Ovary (tissue), 9 donors: ENCODE measurements around the gene ADGRV1. TPM values are rescaled to one million over a fixed set of nuclear protein-coding genes. Genes with fewer than 3 reads are reported as not detected.
"Not testable (repeated sequence)": the region's sequence is repeated elsewhere in the genome, so short reads cannot be mapped to it uniquely, and the experiment has no call there.

ENCODE experiments used
- DNase-seq, 5 donors: peaks; one replicate each; pipeline ENCODE4 v3.0.0-alpha.2; 2019 to 2020
- H3K27ac ChIP-seq, 2 donors: fragments of 200-600 bp; one replicate each; pipeline versions ENCODE4 v1.5.1 to v1.8.0; 2019 to 2022
- H3K27me3 ChIP-seq: fragments of 200-600 bp; one replicate; pipeline ENCODE4 v1.8.0; 2022
- H3K36me3 ChIP-seq: fragments of 200-600 bp; sonication (generic); one replicate; pipeline ENCODE4 v1.5.1; 2019
- H3K4me1 ChIP-seq: one replicate; pipeline ENCODE4 v1.8.1; 2013; ENCODE audit warnings: mild to moderate bottlenecking, moderate library complexity; ENCODE audit not compliant: insufficient read depth
- H3K4me3 ChIP-seq: fragments of 200-600 bp; sonication (generic); one replicate; pipeline ENCODE4 v1.5.1; 2017
- H3K9me3 ChIP-seq, 2 donors: fragments of 200-600 bp in 1 of 2; sonication (generic) in 1 of 2; one replicate each; pipeline versions ENCODE4 v1.5.1 to v1.8.1; 2013 to 2019; ENCODE audit warnings: mild to moderate bottlenecking in 1 of 2, moderate library complexity in 1 of 2
- CTCF ChIP-seq, 3 donors: fragments of 450-650 bp in 2 of 3; fragments of 200-600 bp in 1 of 3; IDR thresholded peaks; one replicate each; pipeline versions ENCODE4 v1.5.1 to v1.8.0; 2016 to 2022; ENCODE audit warnings: antibody characterized with exemption in 3 of 3, mild to moderate bottlenecking in 1 of 3
- EP300 ChIP-seq: sonication (generic); formaldehyde crosslinking; IDR thresholded peaks from one replicate; pipeline ENCODE4 v1.6.1; 2017; ENCODE audit warnings: antibody characterized with exemption
- POLR2A ChIP-seq: fragments of 450-650 bp; IDR thresholded peaks from one replicate; pipeline ENCODE4 v1.6.1; 2017; ENCODE audit warnings: antibody characterized with exemption, mild to moderate bottlenecking, moderate library complexity
- WGBS, 3 donors: extraction: QIAGEN DNeasy Blood & Tissue Kit in 1 of 3; methylation state at CpG; one replicate each; pipeline versions ENCODE4 v1.1.5 to v1.1.7; 2013 to 2017; 5-methylcytosine and 5-hydroxymethylcytosine counted together
- intact Hi-C, 4 donors: fragments of 100-400 bp; cut with DNase I; formaldehyde crosslinking; loops; one replicate each; pipeline versions ENCODE4 v1.11.0 to v1.15.1; 2022 to 2023
- polyA plus RNA-seq, 2 donors: library from polyadenylated mRNA; stranded (reverse); fragments of 200-250 nt in 1 of 2; fragments of 350-450 nt in 1 of 2; fragmentation: Illumina TruSeq in 1 of 2; extraction: RNeasy Lipid Tissue Mini Kit (QIAGEN cat#74804) in 1 of 2; gene quantifications; one replicate each; pipeline ENCODE4 v1.2.3, GENCODE V29; 2013 to 2014
- total RNA-seq, 7 donors: library from RNA; depleted of rRNA in 2 of 7; stranded (reverse); fragments of >200 nt in 2 of 7; fragmentation: NEBNext Ultra II Directional in 3 of 7; extraction: Animal tissue kit (Norgen Biotek cat#: 25700) in 3 of 7; gene quantifications; one replicate each; pipeline versions ENCODE4 v1.1.0 to v1.2.4, GENCODE V29; 2016 to 2023
- donor health status: DM: no; HTN: no; CAD: no; lungs with moderate emphysema.
- donor health status: DM: no; HTN: no; CAD: no.
- donor health status: Bipolar disorder and iron deficiency.
- donor health status: DM: yes; HTN: yes; CAD: no.
- donor health status: DM: no; HTN: no; CAD: no.
- donor health status: DM: yes; HTN: yes; CAD: no.

The ADGRV1 gene
- total and polyA plus RNA-seq, 9 donors = 0.21 to 2.7 (median 1.1) TPM

DNA sequence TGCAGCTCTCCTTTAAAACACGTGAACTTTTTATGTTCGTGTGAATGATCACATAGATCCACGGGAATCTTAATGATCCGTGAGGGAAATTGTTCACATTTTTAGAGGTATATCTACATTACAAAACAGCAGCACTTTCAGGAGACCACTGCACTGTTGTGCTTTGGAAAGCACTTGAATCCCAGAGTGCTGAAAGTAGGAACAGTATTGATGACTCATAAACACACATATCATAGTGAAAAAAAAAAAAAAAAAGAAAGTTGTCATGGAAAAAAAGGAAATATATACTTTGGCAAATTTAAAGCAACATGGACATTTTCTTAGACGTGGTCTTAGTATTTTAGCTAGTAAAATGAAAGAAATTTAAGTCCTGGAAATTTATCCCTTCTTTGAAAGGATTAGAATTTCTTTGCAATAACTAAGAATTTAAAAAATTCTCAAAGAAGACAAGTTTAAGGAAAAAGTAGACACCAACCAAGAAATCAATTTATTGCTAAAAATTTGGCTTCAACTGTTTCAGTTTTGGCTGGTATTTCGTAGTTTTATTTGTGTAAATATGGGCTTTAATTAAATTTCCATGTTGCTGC lies 55.4 kb downstream of the ADGRV1 start:
- no peaks in the 10 kb centered on the region for H3K9me3 ChIP-seq
- intact Hi-C loops = no loop called here
- WGBS, 3 donors = 69 to 80% (median 75%) methylated on average over 6 of the region's 6 CpGs
- H3K36me3 ChIP-seq = no peaks in the 10 kb centered on the region
- DNase-seq = no peak
- H3K4me1 ChIP-seq = no peaks in the 10 kb centered on the region
- H3K27me3 ChIP-seq = no peaks in the 10 kb centered on the region
- TF ChIP-seq CTCF (IDR thresholded peaks at IDR 0.05) (no peak), POLR2A (no peak), EP300 (no peak)
- no peak overlapping the region for H3K4me3 ChIP-seq
- H3K27ac ChIP-seq = no peak overlapping the region

- no peaks in the 10 kb centered on the region for H3K27me3 ChIP-seq
- H3K4me1 ChIP-seq = no peaks in the 10 kb centered on the region
- no peak overlapping the region for H3K27ac ChIP-seq
- WGBS, 3 donors = 78 to 83% (median 82%) methylated on average over 3 of the region's 3 CpGs
- intact Hi-C loops = no loop called here
- H3K4me3 ChIP-seq = no peak overlapping the region
- no peaks in the 10 kb centered on the region for H3K36me3 ChIP-seq
- no peaks in the 10 kb centered on the region for H3K9me3 ChIP-seq
- DNase-seq = no peak
- no peak for TF ChIP-seq POLR2A
- TF ChIP-seq EP300 = no peak
- TF ChIP-seq CTCF (IDR thresholded peaks at IDR 0.05) = no peak
These were observed 56.8 kb downstream of the ADGRV1 start for GRCh38 chr5:90615355-90615754.

DNA sequence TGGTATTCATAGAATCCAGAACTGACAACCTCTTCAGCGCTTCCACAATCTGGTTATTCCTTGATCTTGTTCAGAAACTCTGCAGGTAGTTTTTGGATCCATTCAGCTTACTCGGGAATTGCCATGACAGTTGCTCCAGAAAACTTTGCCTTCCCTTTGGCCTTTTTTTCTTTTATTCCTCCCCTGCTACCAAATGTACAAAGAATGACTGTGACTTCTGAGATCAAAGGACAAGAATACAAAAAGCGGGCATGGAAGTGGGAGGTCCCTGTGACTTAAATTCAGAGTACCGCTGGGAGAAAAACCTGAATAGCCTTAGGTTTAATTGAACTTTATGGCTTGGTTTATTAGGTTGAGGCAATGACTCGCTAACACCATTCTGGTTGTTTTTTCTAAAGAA lies 59.5 kb downstream of the ADGRV1 start:
- H3K9me3 ChIP-seq = no peaks in the 10 kb centered on the region
- intact Hi-C loops = no loop called here
- TF ChIP-seq EP300 (no peak), CTCF (IDR thresholded peaks at IDR 0.05) (no peak), POLR2A (no peak)
- H3K27ac ChIP-seq = no peak overlapping the region
- H3K27me3 ChIP-seq = no peaks in the 10 kb centered on the region
- H3K4me1 ChIP-seq = no peaks in the 10 kb centered on the region
- H3K36me3 ChIP-seq = no peaks in the 10 kb centered on the region
- WGBS, 3 donors = 68 to 76% (median 74%) methylated on average over 5 of the region's 5 CpGs
- no peak overlapping the region for H3K4me3 ChIP-seq
- no peak for DNase-seq

- intact Hi-C loops, DNase-seq, H3K4me3 ChIP-seq, H3K4me1 ChIP-seq, H3K27me3 ChIP-seq, H3K9me3 ChIP-seq, H3K27ac ChIP-seq, H3K36me3 ChIP-seq: not testable (repeated sequence)
- WGBS, 3 donors = 90 to 96% (median 96%) methylated on average over 4 to 6 of the region's 6 CpGs
These were observed 61.2 kb downstream of the ADGRV1 start for GRCh38 chr5:90619762-90620161.

GRCh38 chr5:90621848-90622247 lies 63.3 kb downstream of the ADGRV1 start:
- Histone ChIP-seq H3K27ac (no peak overlapping the region), H3K4me1 (no peaks in the 10 kb centered on the region), H3K36me3 (no peaks in the 10 kb centered on the region), H3K4me3 (no peak overlapping the region), H3K9me3 (no peaks in the 10 kb centered on the region), H3K27me3 (no peaks in the 10 kb centered on the region)
- DNase-seq = no peak
- intact Hi-C loops = no loop called here
- WGBS, 3 donors = 84 to 91% (median 89%) methylated on average over 3 of the region's 3 CpGs
- TF ChIP-seq POLR2A (no peak), CTCF (IDR thresholded peaks at IDR 0.05) (no peak), EP300 (no peak)
